Measurements from ENCODE around the gene AANAT. TPM values are rescaled to one million over a fixed set of nuclear protein-coding genes. Genes with fewer than 3 reads are reported as not detected.
"Not testable (repeated sequence)": the region's sequence is repeated elsewhere in the genome, so short reads cannot be mapped to it uniquely, and the experiment has no call there.

The AANAT gene
- total and polyA plus RNA-seq, 9 donors, result 0.18 to 0.87 (median 0.28) TPM; not detected in 3

DNA sequence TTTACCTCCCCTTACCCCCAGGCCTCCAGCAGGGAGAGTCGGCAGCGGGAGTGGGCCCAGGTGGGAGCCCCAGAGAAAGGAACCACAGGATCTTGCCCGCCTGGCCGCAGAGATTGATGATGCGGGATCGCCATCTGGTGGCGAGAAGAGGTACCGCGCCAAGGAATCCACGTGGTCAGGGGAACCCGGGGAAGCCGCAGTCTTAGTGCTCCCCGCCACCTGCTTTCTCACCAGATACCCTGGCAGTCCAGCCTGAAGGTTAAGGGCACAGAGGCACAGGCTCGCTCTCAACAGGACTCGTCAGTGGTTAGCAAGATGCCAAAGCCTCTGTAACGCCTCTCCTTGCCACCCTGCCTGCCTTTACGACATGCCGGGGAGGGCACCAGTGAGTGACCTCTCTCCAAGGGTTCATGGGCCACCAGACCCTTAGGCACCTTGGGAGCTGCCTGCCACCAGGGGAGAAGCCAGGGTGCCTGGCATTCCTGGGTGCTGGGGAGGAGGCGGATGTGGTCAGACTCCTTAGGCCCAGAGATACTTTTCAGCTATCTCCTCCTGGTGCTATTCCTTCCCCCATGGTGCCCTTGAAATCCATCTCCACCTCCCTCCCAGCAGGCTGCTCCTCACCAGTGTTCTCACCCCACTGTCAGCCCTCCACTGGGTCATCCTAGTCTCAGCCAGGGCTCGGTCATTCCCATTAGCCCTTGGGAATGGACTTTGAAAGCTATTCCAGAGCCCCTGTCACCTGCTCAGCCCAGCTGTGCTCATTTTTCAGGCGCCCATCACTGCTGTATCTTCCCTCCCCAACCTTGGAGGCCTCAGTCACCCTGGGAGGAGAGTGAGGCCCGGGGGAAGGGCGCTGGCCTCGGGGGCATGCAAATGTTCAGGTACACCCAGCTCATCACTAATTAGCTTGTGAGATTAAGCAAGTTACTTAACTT lies 39.3 kb downstream of the AANAT start:
- H3K4me3 ChIP-seq (ENCODE audit: low read length), result no peak overlapping the region
- H3K27me3 ChIP-seq (ENCODE audit: control insufficient read depth, insufficient read depth, low read length), result peaks cover 14% of the 10 kb centered on the region
- H3K9me3 ChIP-seq (replicated peaks; ENCODE audit: control insufficient read depth, low read depth, low read length), result no peaks in the 10 kb centered on the region
- H3K4me1 ChIP-seq (ENCODE audit: control insufficient read depth, insufficient read depth, low read length), result peaks cover 26% of the 10 kb centered on the region
- H3K36me3 ChIP-seq (ENCODE audit: control insufficient read depth, insufficient read depth, low read length), result no peaks in the 10 kb centered on the region
- WGBS (ENCODE audit: insufficient coverage), result 24% methylated on average over 21 of the region's 24 CpGs
- H3K27ac ChIP-seq (ENCODE audit: low read length), result no peak overlapping the region
- peak; percentile 81 for DNase-seq

DNA sequence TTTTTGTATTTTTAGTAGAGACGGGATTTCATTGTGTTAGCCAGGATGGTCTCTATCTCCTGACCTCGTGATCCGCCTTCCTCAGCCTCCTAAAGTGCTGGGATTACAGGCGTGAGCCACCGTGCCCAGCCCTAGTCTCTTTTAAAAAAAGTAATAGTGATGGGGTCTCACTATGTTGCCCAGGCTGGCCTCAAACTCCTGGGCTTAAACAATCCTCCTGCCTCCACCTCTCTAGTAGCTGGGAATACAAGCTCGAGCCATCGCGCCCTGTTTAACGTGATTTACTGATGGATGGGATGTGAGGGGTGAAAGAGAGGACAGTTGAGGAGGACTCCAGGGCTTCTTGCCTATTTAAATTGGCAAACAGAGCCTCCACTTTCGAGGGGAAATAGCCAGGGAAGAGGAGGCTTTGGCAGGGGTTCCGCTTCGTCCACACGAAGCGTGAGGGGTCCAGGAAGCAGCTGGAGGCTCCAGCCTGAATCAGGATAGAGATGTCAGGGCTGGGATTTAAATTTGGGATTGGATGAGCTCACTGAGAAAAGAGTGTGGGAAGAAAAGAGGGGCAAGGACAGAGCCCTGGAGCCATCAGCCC lies 41.2 kb downstream of the AANAT start:
- WGBS (ENCODE audit: insufficient coverage), result 15% methylated on average over 9 of the region's 14 CpGs
- peaks cover 18% of the 10 kb centered on the region for H3K4me1 ChIP-seq (ENCODE audit: control insufficient read depth, insufficient read depth, low read length)
- DNase-seq, result peak; percentile 76
- H3K9me3 ChIP-seq (replicated peaks; ENCODE audit: control insufficient read depth, low read depth, low read length); H3K27ac ChIP-seq (ENCODE audit: low read length); H3K36me3 ChIP-seq (ENCODE audit: control insufficient read depth, insufficient read depth, low read length); H3K4me3 ChIP-seq (ENCODE audit: low read length); H3K27me3 ChIP-seq (ENCODE audit: control insufficient read depth, insufficient read depth, low read length): not testable (repeated sequence)

DNA sequence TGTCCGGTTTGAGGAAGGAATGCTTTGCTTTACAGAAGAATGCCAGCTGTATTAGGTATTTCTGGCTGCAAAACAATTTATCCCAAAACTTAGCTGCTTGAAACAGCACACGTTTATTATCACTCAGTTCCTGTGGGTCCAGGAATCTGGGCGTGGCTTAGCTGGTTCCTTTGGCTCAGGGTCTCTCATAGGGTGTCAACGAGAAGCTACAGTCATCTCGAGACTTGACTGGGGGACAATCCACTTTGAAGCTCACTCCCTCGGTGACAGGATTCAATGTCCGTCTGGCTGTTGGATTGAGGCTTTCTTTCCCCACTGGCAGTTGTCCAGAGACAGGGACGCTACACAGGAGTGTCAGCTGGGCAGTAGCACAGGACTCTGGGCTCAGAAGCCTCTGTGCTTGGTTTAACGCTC lies 43.4 kb downstream of the AANAT start:
- Histone ChIP-seq H3K27ac (ENCODE audit: low read length) (no peak overlapping the region), H3K27me3 (ENCODE audit: control insufficient read depth, insufficient read depth, low read length) (peaks cover 8% of the 10 kb centered on the region), H3K4me1 (ENCODE audit: control insufficient read depth, insufficient read depth, low read length) (peaks cover 27% of the 10 kb centered on the region), H3K4me3 (ENCODE audit: low read length) (no peak overlapping the region), H3K36me3 (ENCODE audit: control insufficient read depth, insufficient read depth, low read length) (no peaks in the 10 kb centered on the region), H3K9me3 (replicated peaks; ENCODE audit: control insufficient read depth, low read depth, low read length) (no peaks in the 10 kb centered on the region)
- 26% methylated on average over 3 of the region's 9 CpGs for whole genome bisulfite sequencing (ENCODE audit: insufficient coverage)
- DNase-seq, result no peak

DNA sequence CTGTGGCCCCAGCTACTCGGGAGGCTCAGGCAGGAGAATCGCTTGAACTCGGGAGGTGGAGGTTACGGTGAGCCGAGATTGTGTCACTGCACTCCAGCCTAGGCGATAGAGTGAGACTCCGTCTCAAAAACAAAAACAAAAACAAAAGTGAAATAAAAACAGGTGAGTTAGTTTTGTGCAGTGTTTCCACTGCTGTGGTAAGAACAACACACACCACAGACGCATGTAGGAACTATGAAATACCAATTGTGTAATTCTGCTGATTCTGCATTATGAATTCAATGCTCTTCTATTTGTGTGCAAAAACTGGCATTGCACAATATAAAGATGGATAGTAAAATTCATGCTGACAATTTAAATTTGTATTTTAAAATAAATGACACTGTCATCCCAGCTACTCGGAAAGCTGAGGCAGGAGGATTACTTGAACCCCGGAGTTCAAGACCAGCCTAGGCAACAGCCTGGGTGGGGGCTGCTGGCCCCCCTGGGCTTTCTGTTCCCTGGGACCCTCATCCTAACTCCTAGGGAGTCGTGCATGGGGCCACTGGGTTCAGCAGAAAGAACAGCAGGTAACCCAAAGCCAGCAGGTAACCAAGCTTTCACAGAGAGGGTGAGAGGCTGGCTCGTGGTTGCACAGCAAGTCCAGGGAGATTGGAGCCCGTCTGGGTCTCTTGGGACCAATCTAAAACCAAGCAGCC lies 44.4 kb downstream of the AANAT start:
- WGBS (ENCODE audit: insufficient coverage), result 90% methylated on average over 8 of the region's 13 CpGs
- H3K27me3 ChIP-seq (ENCODE audit: control insufficient read depth, insufficient read depth, low read length), result peaks cover 5% of the 10 kb centered on the region
- H3K4me1 ChIP-seq (ENCODE audit: control insufficient read depth, insufficient read depth, low read length), result peaks cover 21% of the 10 kb centered on the region
- no peak overlapping the region for H3K4me3 ChIP-seq (ENCODE audit: low read length)
- no peaks in the 10 kb centered on the region for H3K36me3 ChIP-seq (ENCODE audit: control insufficient read depth, insufficient read depth, low read length)
- no peak for DNase-seq
- no peak overlapping the region for H3K27ac ChIP-seq (ENCODE audit: low read length)
- H3K9me3 ChIP-seq (replicated peaks; ENCODE audit: control insufficient read depth, low read depth, low read length), result no peaks in the 10 kb centered on the region

DNA sequence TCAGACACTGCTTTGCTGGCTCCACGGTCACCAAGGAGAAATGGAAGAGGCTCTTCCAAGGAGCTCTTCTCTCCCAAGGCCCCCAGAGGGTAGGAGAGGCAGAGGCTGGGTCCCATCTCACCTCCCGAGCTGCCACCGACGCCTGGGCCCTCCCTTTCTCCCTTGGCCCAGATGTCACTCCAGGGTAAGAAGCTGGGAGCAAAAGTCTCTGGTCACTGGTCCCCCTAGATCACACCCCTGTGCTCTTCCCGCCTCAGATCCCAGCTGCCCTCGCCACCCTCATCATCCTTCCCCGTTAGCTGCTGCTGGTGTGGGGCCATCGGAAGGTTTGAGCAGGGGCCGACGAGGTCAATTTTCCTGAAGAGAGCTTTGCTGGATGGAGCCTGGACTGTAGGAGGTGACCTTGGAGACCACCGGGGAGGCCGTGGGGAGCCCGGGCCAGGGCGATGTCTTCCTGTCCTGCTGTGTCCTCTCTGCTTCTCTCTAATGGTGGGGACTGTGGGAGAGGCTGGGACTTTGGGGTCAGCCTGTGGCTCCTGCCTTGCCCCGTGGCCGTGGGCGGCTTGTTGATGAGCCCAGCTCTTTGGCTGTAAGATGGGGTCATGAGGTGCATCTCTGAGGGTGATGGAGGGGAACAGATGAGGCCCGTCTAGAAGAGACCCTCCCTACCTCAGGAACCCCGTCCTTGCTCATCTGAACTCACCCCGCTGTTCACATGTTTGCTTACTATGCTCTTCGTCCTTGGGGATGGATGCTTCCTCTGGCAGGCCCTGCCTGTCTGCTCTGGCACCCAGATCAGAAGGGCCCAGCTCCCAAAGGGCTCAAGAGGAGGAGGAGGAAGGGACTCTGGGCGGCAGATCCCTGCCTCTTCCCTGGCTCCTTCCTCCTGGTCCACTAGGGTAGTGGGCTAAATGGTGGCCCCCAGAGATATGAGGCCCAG lies 45.2 kb downstream of the AANAT start:
- no peaks in the 10 kb centered on the region for H3K36me3 ChIP-seq (ENCODE audit: control insufficient read depth, insufficient read depth, low read length)
- 71% methylated on average over 7 of the region's 22 CpGs for WGBS (ENCODE audit: insufficient coverage)
- no peak for DNase-seq
- H3K4me3 ChIP-seq (ENCODE audit: low read length), result no peak overlapping the region
- H3K27me3 ChIP-seq (ENCODE audit: control insufficient read depth, insufficient read depth, low read length), result peaks cover 4% of the 10 kb centered on the region
- peaks cover 18% of the 10 kb centered on the region for H3K4me1 ChIP-seq (ENCODE audit: control insufficient read depth, insufficient read depth, low read length)
- H3K27ac ChIP-seq (ENCODE audit: low read length), result no peak overlapping the region
- H3K9me3 ChIP-seq (replicated peaks; ENCODE audit: control insufficient read depth, low read depth, low read length), result no peaks in the 10 kb centered on the region

DNA sequence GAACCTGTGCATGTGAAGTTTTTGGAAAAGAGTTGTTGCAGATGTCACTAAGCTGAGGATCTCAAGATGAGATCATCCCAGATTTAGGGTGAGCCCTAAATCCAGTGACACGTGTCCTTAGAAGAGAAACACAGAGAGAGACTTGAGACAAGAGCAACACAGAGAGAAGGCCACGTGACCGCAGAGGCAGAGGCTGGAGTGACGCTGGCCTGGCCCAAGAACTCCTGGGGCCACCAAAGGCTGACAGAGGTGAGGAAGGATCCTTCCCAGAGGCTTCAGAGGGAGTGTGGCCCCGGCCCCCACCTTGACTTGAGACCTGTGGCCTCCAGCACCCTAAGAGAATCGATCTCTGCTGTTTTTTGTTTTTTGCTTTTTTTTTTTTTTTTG lies 45.9 kb downstream of the AANAT start:
- DNase-seq, result no peak
- H3K9me3 ChIP-seq (replicated peaks; ENCODE audit: control insufficient read depth, low read depth, low read length), result no peaks in the 10 kb centered on the region
- no peak overlapping the region for H3K4me3 ChIP-seq (ENCODE audit: low read length)
- H3K36me3 ChIP-seq (ENCODE audit: control insufficient read depth, insufficient read depth, low read length), result no peaks in the 10 kb centered on the region
- WGBS (ENCODE audit: insufficient coverage), result 65% methylated on average over 4 of the region's 6 CpGs
- no peak overlapping the region for H3K27ac ChIP-seq (ENCODE audit: low read length)
- no peaks in the 10 kb centered on the region for H3K27me3 ChIP-seq (ENCODE audit: control insufficient read depth, insufficient read depth, low read length)
- H3K4me1 ChIP-seq (ENCODE audit: control insufficient read depth, insufficient read depth, low read length), result peaks cover 18% of the 10 kb centered on the region

DNA sequence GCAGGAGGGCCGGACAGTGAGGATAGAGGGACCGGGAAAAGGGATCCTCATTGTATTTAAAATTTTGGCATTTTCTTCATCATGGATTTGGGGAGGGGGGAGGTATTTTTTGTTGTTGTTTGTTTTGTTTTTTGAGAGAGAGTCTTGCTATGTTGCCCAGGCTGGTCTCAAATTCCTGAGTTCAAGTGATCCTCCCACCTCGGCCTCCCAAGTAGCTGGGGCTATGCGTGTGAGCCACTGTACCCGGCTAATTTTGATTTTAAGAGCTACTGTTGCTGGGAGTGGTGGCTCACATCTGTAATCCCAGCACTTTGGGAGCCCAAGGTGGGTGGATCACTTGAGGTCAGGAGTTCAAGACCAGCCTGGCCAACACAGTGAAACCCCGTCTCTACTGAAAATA lies 47.0 kb downstream of the AANAT start:
- peaks cover 27% of the 10 kb centered on the region for H3K4me1 ChIP-seq (ENCODE audit: control insufficient read depth, insufficient read depth, low read length)
- H3K9me3 ChIP-seq (replicated peaks; ENCODE audit: control insufficient read depth, low read depth, low read length); H3K27ac ChIP-seq (ENCODE audit: low read length); H3K4me3 ChIP-seq (ENCODE audit: low read length); DNase-seq; H3K36me3 ChIP-seq (ENCODE audit: control insufficient read depth, insufficient read depth, low read length); H3K27me3 ChIP-seq (ENCODE audit: control insufficient read depth, insufficient read depth, low read length): not testable (repeated sequence)
- WGBS (ENCODE audit: insufficient coverage), result 93% methylated on average over 3 of the region's 6 CpGs

DNA sequence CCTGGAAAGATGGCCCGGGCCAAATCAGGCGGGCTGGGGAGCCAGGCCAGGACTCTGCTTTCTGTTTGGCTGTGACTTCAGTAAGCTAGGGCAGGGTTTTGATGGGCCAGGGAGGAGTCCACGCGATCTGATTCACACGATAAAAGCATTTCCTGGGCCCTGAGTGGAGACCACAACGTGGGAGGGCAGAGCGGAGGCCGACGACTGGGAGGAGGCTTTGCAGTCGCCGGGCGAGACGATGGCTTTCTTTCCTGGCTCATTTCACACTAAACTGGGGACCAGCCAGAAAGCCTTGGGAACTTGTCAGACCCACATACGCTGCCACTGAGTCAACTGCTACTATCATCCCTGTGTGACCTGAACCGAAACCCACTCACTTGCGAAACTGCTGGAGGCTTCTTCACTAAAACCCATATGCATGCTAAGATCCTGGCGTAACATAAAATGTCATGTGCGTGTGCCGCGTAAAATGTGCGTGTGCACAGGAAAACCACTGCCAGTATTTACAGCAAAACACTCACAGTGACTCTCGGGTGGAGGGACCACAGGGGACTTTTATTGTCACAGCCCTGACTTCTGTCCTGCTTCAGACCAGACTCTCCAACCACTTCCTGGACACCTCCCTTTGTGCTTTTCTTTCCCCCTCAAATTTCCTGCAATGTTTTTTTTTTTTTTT lies 48.0 kb downstream of the AANAT start:
- H3K36me3 ChIP-seq (ENCODE audit: control insufficient read depth, insufficient read depth, low read length), result no peaks in the 10 kb centered on the region
- H3K27ac ChIP-seq (ENCODE audit: low read length), result peak overlapping the region; percentile 76
- peak; percentile 81 for DNase-seq
- H3K9me3 ChIP-seq (replicated peaks; ENCODE audit: control insufficient read depth, low read depth, low read length), result no peaks in the 10 kb centered on the region
- 18% methylated on average over 22 of the region's 22 CpGs for WGBS (ENCODE audit: insufficient coverage)
- H3K4me1 ChIP-seq (ENCODE audit: control insufficient read depth, insufficient read depth, low read length), result peaks cover 32% of the 10 kb centered on the region
- H3K27me3 ChIP-seq (ENCODE audit: control insufficient read depth, insufficient read depth, low read length), result peaks cover 3% of the 10 kb centered on the region
- peak overlapping the region; percentile 10 for H3K4me3 ChIP-seq (ENCODE audit: low read length)

DNA sequence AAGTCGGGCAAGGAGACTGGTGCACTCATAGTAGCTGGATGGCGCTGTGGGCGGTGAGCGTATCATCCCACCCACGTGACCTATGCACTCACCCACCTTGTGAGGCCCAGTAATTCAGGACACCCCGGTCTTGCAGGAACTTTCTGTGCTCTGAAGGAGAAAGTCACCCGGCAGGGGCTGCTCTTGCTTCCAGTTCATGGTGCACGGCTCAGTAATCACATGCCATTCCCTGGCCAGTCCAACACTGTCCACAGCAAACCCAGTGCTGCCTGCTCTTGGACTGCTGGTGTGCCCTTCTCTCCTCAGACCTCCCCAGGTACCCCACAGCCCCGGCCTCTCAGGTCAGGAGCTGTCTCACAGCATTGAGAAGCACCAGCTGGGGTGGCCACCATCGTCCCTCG lies 50.2 kb downstream of the AANAT start:
- no peaks in the 10 kb centered on the region for H3K36me3 ChIP-seq (ENCODE audit: control insufficient read depth, insufficient read depth, low read length)
- whole genome bisulfite sequencing (ENCODE audit: insufficient coverage), result 85% methylated on average over 11 of the region's 11 CpGs
- DNase-seq, result no peak
- no peaks in the 10 kb centered on the region for H3K9me3 ChIP-seq (replicated peaks; ENCODE audit: control insufficient read depth, low read depth, low read length)
- H3K4me1 ChIP-seq (ENCODE audit: control insufficient read depth, insufficient read depth, low read length), result peaks cover 32% of the 10 kb centered on the region
- H3K27me3 ChIP-seq (ENCODE audit: control insufficient read depth, insufficient read depth, low read length), result peaks cover 3% of the 10 kb centered on the region
- no peak overlapping the region for H3K27ac ChIP-seq (ENCODE audit: low read length)
- no peak overlapping the region for H3K4me3 ChIP-seq (ENCODE audit: low read length)
